ENCODE results near the gene LDHB.

DNA sequence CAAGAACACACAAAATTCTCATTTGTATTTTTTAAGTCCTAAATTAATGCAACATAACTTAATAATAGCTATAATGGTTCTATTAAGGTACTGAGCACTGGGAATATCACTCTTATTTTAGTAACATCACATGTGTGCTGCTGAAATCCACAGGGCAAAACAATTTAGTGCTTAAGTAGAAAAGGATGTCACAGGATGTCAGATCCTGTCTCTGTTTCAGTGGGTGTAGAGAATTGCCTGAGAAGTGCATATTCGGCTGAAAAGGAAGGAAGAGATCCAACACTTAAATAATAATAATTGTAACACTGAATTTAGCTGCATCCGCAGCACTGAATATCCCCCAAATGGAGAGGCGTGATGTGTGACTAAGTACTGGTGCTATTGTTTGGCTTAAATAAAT lies 8.6 kb downstream of the LDHB start:
- TF ChIP-seq POLR2A (IDR thresholded peaks at IDR 0.05) (no peak), POLR2AphosphoS5 (IDR thresholded peaks at IDR 0.05) (no peak)
- TF ChIP-seq, protein P1, sequence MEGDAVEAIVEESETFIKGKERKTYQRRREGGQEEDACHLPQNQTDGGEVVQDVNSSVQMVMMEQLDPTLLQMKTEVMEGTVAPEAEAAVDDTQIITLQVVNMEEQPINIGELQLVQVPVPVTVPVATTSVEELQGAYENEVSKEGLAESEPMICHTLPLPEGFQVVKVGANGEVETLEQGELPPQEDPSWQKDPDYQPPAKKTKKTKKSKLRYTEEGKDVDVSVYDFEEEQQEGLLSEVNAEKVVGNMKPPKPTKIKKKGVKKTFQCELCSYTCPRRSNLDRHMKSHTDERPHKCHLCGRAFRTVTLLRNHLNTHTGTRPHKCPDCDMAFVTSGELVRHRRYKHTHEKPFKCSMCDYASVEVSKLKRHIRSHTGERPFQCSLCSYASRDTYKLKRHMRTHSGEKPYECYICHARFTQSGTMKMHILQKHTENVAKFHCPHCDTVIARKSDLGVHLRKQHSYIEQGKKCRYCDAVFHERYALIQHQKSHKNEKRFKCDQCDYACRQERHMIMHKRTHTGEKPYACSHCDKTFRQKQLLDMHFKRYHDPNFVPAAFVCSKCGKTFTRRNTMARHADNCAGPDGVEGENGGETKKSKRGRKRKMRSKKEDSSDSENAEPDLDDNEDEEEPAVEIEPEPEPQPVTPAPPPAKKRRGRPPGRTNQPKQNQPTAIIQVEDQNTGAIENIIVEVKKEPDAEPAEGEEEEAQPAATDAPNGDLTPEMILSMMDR (IDR thresholded peaks at IDR 0.05) = no peak
